NCI-H748 (cell line): ENCODE results near the gene DCXR.

ENCODE experiments used
- DNase-seq: peaks from one replicate; lab custom pipeline; 2025; ENCODE audit not compliant: unreplicated experiment; lab: John Stamatoyannopoulos, UW

Gene DCXR

DNA sequence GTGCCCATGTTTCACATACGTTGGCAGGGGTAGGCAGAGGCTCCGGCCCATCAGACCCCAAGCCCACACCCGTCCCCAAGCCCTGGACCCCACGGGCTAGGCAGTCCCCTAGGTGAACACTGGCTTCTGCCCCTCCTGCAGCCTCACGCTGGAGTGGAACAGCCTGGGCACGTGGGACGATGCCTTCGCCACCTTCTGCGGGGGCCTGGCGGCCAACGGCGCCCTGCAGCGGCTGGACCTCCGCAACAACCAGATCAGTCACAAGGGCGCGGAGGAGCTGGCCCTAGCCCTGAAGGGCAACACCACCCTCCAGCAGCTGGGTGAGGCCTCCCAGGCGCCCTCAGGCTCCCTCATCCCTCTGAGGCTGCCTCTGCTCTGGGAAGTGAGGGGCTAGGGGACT, 12.6 kb downstream of the DCXR start:
- DNase-seq = no peak

DNA sequence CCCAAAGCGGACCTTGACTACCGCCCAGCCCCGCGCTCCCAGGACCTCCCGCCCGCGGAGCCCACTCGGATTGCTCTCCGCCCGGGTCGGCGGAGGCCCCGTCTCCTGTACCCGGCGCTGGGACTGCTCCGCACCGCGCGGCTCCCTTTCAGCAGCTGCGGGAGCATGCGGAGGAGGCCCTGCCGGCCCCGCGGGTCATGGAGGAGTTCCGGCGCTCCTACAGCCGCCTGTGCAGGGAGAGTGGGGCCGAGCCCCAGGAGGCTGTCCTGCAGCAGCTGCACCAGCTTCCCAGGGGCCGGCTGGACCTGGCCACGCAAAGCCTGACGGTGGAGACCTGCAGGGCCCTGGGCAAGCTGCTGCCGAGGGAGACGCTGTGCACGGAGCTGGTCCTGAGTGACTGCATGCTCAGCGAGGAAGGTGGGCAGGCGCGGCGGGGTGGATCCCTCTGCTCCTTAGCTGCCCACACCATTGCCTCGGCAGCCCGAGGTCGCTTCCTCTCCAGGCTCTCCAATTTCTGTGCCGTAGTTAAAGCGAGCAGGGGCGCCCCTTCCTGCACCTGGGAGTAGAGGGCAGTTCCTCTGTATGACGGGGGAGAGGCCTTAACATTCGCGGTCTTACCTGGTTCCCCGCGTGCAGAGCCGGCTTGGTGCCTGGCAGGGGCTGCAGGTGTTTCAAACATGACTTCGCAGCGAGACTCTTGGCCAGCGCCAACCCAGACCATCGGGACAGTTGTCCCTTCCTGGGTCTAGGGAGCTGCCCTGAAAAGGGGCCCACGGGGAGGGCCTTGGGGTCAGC, 13.9 kb downstream of the DCXR start:
- peak; percentile 69 for DNase-seq

DNA sequence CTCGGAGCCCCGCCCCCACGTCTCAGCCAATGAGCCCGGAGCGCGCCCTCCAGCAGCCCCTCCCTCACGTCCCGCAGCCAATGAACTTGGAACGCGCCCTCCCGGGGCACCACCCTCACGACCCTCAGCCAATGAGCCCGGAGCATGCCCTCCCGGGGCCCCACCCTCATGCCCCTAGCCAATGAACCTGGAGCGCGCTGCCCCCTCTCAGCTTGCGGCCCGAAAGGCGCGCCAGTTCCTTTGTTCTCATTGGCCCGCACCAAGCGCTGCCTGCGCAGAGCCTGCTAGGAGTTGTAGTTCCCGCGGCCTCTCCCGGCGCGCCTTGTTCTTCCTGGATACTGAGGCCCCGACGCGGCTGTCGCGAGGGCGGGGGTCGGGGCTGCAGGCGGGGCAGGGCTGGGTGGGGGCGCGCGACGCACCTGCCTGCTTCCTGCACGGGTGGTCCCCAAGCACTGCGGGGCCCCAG, 14.5 kb downstream of the DCXR start, which contains the start of gene LRRC45:
TSS of gene LRRC45 (plus strand) at position 325 of the 466 bp plus-strand sequence. CDS start 339 bp downstream, outside the sequence.
- DNase-seq = peak; percentile 100

DNA sequence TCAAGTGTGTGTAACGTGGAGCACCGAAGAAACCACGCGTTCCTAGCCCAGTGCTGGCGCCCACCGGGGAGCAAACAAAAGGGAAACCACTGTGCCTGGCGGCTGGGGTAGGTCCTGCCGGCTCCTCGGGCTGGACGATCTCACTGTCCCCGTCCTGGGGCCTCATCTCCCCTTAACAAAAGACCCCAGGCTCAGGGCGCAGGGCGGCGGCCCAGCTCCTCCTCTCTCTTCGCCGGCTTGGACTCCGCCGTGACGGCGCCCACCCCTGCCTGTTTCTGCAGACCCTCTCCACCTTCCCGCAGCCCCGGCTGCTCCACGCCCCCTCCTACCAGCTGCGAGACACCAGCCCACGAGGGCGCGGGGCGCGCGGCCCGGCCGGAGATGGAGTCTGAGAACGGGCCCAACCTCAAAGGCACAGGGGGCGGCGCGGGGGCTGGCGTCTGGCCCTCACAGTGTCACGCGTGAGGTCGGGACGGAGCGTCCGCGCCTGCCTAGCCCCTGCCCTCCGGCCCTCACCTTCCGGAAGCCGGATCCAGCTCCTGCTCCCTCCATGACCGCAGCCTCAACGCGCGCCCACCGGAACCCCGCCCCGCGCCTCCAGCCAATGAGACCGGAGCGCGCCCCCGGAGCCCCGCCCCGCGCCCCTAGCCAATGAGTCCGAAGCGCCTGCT, 15.1 kb downstream of the DCXR start, which contains the start of gene CENPX:
TSS of gene CENPX (minus strand) at position 569 of the 671 bp plus-strand sequence. CDS start at position 552, 17 bp downstream.
- no peak for DNase-seq

DNA sequence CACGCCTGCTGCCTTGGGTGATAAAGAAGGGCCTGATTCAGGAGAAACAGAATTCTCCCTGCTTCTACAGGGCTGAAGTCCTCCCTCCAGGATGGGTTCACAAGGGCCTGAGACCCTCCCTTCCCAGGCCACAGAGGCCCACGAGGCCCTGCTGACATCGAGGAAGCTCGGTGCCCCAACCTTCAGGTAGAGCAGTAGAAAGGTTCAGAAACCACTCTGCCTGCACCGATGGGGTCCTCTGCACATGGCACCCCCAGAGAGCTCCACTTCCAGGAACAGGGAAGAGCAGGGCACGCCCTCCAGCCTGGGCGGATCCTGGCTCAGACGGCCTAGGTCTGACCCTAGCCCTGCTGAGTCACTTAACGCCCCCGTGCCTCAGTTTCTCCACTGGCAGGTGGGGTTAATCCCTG, 15.6 kb downstream of the DCXR start:
- peak; percentile 41 for DNase-seq

DNA sequence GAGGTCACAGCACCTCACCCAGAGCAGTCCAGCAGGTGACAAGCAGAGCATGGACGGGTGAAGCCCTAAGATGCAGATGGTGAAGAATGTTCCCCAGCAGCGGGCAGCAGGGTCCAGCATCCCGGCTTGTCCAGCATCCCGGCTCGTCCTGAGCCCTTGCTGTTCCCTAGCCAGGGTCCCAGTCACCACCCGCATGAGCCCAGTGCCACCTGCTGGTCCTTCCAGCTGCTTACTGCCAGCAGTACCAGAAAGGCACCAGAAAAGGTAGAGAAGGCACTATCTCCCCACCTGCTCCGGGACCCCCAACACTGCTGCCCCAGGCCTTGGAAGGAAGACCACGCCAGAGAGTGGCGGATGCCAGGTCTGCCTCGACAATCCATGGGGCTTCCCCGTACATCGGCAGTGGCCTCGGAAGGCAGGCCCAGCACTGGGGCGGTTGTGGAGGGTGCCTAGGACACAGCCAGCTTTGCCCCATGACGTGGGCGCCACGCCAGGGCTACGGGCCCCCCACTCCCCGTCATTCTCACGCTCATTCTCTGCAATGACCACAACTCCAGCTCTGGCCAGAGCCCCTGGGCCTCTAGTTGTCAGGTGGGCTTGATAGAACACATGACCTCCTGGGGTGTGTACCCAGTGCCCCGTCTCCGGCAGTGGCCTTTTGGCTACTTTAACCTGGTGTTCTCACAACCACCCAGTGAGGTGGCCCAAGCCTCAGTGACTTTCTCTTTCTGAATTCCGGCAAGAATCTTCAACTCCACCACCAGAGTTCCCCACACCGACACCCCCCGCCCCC, 16.2 kb downstream of the DCXR start:
- DNase-seq = peak; percentile 67

DNA sequence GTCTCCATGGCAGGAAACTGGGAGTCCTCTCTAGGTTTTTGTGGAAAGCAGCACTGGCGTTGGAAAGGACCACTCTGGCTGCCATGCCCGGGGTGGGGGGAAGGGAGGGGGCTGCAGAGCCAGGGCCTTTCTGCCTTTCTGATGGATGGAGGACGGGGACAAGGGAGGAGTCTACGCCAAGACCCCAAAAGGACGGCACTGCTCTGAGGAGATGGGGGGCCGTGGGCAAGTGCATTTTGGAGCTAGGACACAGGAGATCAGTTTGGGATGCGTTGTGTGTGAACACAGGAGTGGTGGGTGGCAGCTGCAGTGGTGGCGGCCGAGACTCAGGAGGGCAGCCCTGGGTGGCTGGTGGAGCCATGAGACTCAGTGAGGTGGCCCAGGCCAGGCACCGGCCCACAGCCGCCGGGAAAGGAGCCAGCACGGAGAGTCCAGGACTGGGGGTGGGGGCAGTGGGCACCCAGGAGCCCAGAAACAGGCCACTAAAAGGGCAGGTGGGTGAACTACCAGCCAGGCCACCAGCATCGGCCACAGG, 16.9 kb downstream of the DCXR start:
- no peak for DNase-seq

DNA sequence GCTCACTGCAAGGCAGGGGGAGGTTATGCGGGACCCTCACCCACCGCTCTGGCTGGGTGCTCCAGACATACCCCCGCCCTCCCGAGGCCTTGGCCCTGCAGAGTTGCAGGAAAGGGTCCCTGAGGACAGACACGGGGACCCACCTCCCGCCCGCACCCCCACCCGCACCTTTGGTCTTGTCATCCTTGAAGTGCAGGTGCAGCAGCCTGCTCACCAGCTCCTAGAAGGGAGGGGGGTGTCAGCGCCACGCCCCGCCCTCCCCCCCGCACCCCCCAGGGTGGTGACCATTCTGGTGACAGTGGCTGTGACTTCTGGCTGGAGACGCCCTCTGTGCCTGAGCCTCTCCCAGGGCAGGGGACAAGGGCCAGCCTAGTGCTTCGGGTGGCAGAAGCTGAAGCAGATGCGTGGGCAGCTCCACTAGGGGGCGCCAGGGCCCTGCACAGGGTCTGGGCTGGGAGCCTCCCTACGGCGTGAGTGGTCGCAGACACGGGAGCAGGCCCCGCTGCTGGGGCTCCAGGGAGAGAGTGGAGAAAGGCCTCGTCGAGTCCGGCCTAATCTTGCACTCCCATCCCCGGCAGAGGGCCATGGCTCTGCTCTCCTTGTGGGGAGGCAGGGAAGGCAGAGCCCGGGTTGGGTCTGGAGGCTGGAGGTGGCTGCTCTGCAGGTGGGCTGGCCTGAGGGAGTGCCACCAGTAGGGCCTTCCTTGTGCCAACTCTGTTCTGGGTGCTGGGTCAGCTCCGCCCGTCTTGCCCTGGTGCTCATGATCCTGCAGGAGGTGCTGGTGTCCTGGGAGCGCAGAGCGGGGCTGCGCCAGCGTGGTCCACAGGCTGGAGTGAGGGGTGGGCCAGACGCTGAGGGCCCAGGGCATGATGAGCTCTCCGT, 17.6 kb downstream of the DCXR start:
- DNase-seq = peak; percentile 68

DNA sequence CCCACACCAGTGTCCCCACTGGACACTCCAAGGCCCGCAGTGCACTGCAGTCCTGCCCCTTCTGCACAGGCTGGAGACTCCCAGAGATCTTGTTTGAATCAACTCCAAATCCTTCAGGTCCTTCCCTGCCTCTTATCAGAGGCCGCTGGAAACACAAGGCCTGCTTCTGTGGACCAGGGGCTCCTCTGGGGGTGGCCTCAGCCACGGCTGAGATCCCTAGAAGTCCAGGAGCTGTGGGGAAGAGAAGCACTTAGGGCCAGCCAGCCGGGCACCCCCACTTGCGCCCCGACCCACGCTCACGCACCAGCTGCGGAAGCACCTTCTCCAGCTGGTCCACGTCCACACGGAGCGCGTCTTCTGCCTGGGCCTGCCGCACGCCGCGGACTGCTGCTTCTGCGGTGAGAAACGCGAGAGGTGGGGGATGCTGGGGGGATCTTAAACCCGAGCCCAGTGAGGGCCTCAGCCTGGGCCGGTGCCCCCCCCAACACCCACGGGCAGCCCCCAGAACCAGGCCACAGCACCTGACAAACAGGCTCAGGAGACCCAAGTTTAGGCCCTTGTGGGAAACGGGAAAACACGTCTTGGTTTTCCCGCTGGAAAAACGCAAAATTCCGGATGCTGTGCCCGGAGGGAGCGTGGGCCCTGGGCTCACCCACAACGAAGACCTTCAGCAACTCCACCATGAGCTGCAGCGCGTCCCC, 18.4 kb downstream of the DCXR start:
- DNase-seq = no peak

DNA sequence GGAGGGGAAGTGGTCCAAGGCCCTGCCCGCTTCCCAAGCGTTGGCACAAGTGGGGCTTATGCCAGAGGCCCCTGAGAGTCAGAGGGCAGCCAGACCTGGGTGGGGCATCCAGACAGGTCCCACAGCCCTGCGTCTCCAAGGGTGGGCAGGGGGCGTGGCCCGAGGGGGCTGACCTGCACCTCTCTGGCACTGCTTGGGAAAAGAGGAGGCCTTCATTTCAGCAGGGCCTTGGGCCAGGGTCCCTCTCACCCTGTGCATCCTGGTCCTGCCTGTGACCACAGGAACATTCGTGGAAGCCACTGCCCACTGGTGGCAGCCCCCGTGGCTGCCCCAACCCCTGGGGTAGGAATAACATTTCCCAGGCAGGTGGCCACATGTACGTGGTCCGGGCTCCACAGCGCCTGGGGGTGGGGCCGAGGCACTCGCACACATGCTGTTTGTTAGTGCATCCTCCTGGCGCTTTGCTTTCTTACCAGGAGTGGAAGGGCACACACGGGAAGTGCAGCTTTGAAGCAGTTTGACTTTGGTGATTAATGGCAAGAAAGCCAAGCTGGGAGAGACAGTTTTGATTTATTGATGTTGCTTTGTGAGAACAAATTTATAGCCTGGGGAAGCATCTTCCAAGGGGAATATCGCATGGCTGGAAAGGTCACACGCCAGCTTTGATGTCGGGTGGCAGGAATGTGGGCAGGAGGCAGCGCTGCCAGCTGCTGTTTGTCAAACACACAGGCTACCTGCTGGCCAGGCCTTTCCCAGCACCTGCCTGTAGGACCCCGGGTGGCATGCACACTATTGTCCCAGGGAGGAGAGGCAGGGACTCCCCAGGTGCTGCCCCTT, 19.1 kb downstream of the DCXR start:
- no peak for DNase-seq

DNA sequence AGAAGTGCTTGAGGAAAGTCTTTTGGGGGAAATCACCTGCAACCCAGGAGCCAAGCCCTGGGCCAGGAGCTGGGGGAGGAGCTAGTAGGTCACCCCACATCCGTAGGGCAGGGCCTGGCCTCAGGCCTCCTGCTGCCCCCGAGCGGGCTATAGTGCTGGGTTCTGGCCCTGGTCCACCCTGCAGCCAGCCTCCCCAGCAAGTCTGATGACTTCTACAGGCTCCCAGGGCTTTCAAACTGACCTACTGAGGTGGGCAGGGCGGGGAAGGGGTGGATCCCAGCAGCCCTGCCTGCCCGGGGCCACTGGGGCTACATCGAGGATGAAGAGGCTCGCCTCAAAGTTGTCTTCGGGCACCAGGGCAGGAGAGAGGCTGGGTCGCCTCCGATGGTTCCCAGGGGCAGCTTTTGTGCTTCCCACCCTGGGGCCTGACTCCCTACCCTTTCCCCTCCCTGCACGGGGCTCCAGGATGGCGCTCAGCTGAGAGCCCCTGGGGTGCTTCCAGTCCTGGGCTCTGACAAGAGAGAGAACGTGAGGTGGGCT, 19.8 kb downstream of the DCXR start:
- no peak for DNase-seq

DNA sequence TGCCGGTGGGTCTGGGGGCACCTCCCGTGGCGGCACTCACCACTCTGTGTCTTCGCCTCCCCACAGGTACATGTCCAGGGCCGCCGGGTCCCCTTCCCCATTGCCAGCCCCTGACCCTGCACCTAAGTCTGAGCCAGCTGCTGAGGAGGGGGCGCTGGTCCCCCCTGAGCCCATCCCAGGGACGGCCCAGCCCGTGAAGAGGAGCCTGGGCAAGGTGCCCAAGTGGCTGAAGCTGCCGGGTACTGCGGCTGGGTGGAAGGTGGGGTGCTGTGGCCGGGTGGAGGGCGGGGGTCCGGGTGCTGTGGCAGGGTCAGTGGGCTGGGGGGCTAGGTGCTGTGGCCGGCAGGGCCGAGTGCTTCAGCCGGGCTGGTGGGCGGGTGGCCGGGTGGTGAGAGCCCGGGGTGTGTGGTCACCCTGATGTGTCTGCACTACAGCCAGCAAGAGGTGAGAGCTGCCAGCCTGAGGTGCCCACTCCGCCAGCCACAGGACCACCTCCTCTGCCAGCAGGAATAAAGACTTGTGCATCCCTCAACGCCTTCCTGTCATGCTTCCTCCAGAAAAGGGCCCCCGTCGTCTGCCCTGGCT, 20.5 kb downstream of the DCXR start:
- DNase-seq = no peak

DNA sequence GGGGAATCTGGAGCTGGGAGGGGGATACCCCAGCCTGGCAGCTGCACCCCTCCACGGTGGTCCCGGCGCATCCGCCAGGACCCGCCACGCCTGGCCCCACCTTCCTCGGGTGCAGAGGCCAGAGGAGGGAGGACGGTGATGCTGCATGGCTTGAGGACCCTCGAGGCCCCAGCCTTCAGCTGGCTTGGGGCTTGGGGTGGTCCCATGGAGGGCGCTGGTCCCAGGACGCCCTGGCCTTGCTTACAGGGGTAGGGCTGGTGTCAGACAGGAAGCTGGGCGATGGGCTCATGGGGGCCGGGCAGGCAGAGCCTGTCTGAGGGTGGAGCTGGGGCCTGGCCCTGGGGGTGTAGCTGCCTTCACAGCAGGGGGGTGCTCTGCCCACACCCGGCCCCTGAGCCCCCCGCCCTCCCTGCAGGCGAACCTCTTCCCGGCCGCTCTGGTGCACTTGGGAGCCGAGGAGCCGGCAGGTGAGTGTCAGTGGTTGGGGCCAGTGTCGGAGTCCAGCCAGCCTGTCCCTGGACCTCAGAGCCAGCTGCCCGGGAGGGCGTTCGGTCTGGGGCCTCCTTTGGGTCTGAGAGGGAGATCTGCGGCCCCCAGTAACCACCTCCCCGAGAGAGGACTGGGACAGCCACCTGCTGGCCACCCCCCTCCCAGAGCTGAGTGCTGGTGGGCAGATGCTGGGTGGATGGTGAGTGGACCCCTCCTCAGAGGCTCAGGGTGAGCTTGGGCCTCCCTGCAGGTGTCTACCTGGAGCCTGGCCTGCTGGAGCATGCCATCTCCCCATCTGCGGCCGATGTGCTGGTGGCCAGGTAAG, 21.2 kb downstream of the DCXR start:
- no peak for DNase-seq

DNA sequence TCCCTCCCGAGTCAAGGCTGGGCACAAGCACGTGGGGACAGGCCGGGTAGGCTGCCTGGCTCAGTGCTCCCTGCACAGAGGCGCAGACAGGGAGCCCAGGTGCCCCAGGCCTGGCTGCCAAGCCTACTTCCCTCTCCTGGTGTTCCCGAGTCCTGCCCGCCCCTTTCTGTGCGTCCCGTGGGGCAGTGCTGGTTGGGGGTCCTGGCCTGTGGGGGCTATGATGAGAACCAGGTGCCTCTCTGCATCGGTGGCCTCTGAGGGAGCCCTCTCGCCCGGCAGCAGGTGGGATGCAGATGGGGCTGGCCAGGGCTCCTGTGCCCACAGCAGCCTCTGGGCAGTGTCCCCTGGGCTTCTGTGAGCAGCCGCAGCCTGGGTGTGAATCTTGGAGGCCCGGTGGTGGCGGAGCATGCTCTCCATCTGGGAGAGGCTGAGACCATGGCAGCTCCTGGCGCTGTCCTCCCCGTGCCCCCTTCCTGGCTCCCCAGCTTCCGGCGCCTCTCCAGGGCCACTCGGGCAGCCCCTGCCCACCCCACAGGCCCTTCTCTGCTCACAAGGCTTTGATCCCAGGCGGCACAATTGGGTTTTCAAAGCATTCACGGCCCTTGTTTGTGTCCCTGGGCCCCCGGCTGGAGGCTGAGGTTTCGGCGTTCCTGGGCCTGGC, 22.1 kb downstream of the DCXR start:
- no peak for DNase-seq

DNA sequence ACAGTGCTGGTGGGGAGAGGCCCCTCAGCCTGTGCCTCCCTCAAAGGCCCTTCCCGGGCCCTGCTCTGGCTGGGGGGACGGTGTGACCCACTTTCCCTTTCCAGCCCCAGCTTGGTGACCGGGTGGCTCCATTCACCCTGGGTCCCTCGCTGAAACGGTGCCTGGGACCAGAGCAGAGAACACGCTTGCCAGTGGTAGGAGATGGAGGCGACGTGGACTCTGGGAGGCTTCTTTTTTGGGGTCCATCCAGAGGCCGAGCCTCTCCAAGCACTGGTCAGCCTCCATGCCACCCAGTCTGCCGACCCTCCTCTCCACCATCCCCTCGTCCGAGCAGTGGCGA, 22.6 kb downstream of the DCXR start:
- no peak for DNase-seq

DNA sequence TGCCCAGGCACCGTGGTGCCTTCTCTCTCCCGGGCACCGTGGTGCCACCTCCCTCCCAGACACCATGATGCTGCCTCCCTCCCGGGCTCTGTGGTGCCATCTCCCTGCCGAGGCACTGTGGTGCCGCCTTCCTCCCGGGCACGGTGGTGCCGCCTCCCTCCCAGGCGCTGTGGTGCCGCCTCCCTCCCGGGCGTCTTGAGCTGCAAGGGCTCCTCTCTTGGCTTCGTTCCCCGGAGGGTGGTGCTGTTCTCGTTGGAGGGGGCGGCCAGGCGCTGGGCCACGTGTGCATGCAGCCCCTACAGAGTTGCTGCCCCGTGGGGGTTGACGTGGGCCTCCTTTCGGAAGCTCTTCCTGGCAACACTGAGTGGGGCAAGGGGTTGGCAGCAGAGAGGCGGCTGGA, 23.1 kb downstream of the DCXR start:
- no peak for DNase-seq
